Colonic mucosa (tissue), 4 donors: ENCODE results near the gene ACSF3. TPM values are rescaled to one million over a fixed set of nuclear protein-coding genes. Genes with fewer than 3 reads are reported as not detected.

ENCODE experiments used
- DNase-seq: peaks from one replicate; pipeline ENCODE4 v3.0.0-alpha.2; 2020
- H3K27ac ChIP-seq: fragments of 200-600 bp; one replicate; pipeline ENCODE4 v1.8.0; 2021
- H3K27me3 ChIP-seq: fragments of 200-600 bp; one replicate; pipeline ENCODE4 v1.8.0; 2021
- H3K36me3 ChIP-seq: fragments of 200-600 bp; one replicate; pipeline ENCODE4 v1.8.0; 2021
- H3K4me1 ChIP-seq: fragments of 200-600 bp; one replicate; pipeline ENCODE4 v1.8.0; 2021; ENCODE audit warnings: mild to moderate bottlenecking
- H3K4me3 ChIP-seq: fragments of 200-600 bp; one replicate; pipeline ENCODE4 v1.8.0; 2021
- H3K9ac ChIP-seq, 2 donors: one replicate each; pipeline ENCODE4 v1.7.0; 2013; ENCODE audit warnings: control low read depth in 2 of 2, low read depth in 2 of 2, low read length in 2 of 2
- H3K9me3 ChIP-seq: fragments of 200-600 bp; one replicate; pipeline ENCODE4 v1.8.0; 2021
- intact Hi-C: fragments of 100-400 bp; cut with DNase I; formaldehyde crosslinking; loops from one replicate; pipeline ENCODE4 v1.14.1; 2022
- total RNA-seq, 2 donors: library from RNA; stranded (reverse); fragmentation: NEBNext Ultra II Directional in 1 of 2; extraction: Animal tissue kit (Norgen Biotek cat#: 25700) in 1 of 2; gene quantifications; one replicate each; pipeline ENCODE4 v1.2.1, GENCODE V29; 2021
- TF ChIP-seq, protein P1 (sequence below): fragments of 200-600 bp; IDR thresholded peaks from one replicate; pipeline ENCODE4 v1.8.0; 2022; ENCODE audit warnings: antibody characterized with exemption, mild to moderate bottlenecking
- donor health status: healthy.
- donor health status: DM: no; HTN: no; CAD: no.
- donor health status: DM: no; HTN: no; CAD: no.

The ACSF3 gene
- total RNA-seq, 2 donors from 2014 or later, result 60.2 TPM

DNA sequence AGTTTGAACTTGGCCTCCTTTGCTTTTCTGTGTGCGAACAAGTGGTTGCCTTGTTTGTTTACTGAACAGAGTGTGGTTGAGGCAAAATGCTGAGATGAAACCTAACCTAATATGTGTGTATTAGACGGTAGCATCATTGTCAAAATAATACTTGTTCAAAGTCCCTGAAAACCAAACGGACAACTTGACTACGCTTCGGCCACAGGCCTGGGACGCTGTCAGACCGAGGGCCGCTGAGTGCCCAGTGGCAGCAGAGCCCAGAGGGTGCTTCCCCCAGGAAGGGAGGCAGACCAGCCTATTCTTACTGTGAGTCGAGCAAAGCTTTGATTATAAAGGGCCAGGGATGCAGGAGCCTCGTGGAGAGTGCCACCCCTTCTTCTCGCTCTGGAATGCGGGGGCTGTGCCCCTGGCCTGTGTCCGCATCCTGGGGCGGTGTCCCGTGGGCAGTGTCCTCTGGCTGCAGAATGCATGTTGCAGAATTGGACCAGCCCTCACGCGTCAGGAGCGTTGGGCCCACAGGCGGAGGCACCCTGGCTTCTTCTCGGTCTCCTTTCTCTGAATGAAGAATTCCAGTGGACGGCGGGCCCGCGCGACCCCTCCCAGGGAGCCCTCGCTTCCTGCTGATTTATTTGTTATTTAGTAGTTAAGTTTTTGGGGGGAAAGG, 5.2 kb downstream of the ACSF3 start:
- no peak overlapping the region for H3K4me3 ChIP-seq
- H3K9me3 ChIP-seq, result no peaks in the 10 kb centered on the region
- no peaks in the 10 kb centered on the region for H3K27me3 ChIP-seq
- intact Hi-C loops, result no loop called here
- H3K36me3 ChIP-seq, result no peaks in the 10 kb centered on the region
- H3K27ac ChIP-seq, result peak overlapping the region; percentile 60
- peaks cover 46% of the 10 kb centered on the region for H3K4me1 ChIP-seq
- DNase-seq, result no peak
- TF ChIP-seq, protein P1, sequence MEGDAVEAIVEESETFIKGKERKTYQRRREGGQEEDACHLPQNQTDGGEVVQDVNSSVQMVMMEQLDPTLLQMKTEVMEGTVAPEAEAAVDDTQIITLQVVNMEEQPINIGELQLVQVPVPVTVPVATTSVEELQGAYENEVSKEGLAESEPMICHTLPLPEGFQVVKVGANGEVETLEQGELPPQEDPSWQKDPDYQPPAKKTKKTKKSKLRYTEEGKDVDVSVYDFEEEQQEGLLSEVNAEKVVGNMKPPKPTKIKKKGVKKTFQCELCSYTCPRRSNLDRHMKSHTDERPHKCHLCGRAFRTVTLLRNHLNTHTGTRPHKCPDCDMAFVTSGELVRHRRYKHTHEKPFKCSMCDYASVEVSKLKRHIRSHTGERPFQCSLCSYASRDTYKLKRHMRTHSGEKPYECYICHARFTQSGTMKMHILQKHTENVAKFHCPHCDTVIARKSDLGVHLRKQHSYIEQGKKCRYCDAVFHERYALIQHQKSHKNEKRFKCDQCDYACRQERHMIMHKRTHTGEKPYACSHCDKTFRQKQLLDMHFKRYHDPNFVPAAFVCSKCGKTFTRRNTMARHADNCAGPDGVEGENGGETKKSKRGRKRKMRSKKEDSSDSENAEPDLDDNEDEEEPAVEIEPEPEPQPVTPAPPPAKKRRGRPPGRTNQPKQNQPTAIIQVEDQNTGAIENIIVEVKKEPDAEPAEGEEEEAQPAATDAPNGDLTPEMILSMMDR, result no peak
- peak overlapping the region in 1 of 2 donors; percentile 68 for H3K9ac ChIP-seq

DNA sequence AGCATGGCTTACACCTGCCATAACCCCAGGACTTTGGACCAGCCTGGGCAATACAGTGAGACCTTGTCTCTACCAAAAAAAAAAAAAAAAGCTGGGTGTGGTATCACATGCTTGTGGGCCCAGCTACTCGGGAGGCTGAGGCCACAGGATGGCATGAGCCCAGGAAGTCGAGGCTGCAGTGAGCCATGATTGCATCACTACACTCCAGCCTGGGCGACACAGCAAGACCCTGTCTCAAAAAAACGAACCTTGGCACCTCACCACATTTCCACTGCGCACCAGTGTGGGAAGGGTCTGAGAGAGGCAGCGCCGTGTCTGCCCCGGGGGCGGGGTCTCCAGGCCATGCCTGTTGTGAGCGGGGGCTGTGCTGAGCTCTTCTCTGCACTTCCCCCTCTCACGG, 6.3 kb downstream of the ACSF3 start:
- peak; percentile 75 for DNase-seq
- H3K36me3 ChIP-seq, result no peaks in the 10 kb centered on the region
- TF ChIP-seq, protein P1, result no peak
- no peak overlapping the region for H3K4me3 ChIP-seq
- H3K9ac ChIP-seq, result peak overlapping the region; percentile 25 to 40
- intact Hi-C loops, result no loop called here
- no peaks in the 10 kb centered on the region for H3K27me3 ChIP-seq
- H3K4me1 ChIP-seq, result peaks cover 40% of the 10 kb centered on the region
- peak overlapping the region; percentile 63 for H3K27ac ChIP-seq
- no peaks in the 10 kb centered on the region for H3K9me3 ChIP-seq

DNA sequence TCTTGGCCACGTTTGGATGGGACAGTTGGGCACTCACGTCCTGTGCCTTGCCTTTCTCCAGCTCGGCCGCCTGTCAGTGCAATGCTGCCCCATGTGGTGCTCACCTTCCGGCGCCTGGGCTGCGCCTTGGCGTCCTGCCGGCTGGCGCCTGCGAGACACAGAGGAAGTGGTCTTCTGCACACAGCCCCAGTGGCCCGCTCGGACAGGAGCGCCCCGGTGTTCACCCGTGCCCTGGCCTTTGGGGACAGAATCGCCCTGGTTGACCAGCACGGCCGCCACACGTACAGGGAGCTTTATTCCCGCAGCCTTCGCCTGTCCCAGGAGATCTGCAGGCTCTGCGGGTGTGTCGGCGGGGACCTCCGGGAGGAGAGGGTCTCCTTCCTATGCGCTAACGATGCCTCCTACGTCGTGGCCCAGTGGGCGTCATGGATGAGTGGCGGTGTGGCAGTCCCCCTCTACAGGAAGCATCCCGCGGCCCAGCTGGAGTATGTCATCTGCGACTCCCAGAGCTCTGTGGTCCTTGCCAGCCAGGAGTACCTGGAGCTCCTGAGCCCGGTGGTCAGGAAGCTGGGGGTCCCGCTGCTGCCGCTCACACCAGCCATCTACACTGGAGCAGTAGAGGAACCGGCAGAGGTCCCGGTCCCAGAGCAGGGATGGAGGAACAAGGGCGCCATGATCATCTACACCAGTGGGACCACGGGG, 7.1 kb downstream of the ACSF3 start:
- Histone ChIP-seq H3K27ac (no peak overlapping the region), H3K27me3 (no peaks in the 10 kb centered on the region), H3K9me3 (no peaks in the 10 kb centered on the region), H3K36me3 (no peaks in the 10 kb centered on the region), H3K9ac (peak overlapping the region in 1 of 2 donors; percentile 40), H3K4me3 (no peak overlapping the region), H3K4me1 (peaks cover 38% of the 10 kb centered on the region)
- no peak for DNase-seq
- TF ChIP-seq, protein P1, result no peak
- intact Hi-C loops, result no loop called here

DNA sequence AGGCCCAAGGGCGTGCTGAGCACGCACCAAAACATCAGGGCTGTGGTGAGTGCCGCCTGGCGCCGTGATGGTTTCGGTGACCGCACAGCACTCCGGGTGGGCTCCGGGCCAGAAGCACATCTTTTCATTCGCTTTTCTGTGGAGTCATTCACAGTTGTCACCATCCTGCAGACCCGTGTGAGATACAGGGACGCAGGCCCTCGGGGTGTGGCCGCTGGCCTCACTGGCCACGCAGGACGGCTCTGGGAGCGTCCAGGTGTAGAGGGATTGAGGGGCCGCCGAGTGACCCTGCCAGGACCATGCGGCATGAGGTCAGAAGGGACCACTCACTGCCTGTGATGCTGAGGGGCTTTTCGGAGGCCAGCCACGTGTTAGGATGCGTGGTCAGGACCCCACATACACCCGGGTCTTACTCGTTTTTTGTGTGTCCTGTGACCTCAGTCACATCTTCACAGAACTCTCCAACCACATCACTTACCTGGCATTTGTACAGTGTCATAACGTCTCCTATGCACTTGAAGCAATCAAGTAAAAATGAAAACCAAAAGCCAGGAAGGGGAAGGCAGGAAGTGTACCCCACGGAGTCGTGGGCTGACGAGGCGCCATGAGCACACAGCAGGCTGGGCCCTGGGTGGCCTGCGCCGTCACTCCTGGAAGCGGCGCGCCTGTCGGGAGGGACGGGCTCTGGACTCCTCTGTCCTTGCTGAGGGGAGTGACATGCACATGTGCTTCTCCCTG, 7.8 kb downstream of the ACSF3 start:
- intact Hi-C loops, result no loop called here
- Histone ChIP-seq H3K9ac (peak overlapping the region in 1 of 2 donors; percentile 76), H3K4me3 (no peak overlapping the region), H3K27me3 (no peaks in the 10 kb centered on the region), H3K4me1 (peaks cover 38% of the 10 kb centered on the region), H3K9me3 (no peaks in the 10 kb centered on the region), H3K27ac (peak overlapping the region; percentile 78), H3K36me3 (no peaks in the 10 kb centered on the region)
- DNase-seq, result no peak
- TF ChIP-seq, protein P1, result no peak

DNA sequence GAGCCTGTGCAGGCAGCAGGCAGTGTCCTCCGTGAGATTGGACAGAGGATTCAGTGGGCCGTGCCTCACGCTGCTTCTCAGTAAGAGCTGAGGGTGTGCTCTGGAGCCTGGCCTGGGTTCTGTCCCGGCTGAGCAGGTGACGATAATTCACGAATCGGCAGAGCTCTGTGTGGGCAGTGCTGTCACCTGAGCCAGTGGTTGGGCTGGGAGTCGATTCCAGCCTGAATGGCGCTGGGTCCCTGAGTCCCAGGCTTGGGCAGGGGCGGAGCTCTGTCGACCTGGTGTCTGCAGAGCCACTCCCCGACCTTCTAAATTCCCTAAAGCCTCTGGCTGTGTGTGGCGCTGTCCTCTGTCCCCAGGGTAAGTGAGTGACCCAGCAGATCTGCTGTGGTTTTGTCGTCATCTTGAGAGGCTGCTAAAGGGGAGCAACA, 8.4 kb downstream of the ACSF3 start:
- peak overlapping the region; percentile 78 for H3K27ac ChIP-seq
- TF ChIP-seq, protein P1, result no peak
- peak; percentile 79 for DNase-seq
- H3K9me3 ChIP-seq, result no peaks in the 10 kb centered on the region
- intact Hi-C loops, result no loop called here
- H3K27me3 ChIP-seq, result no peaks in the 10 kb centered on the region
- H3K4me1 ChIP-seq, result peaks cover 38% of the 10 kb centered on the region
- no peak overlapping the region for H3K4me3 ChIP-seq
- peak overlapping the region; percentile 66 to 76 for H3K9ac ChIP-seq
- H3K36me3 ChIP-seq, result no peaks in the 10 kb centered on the region
